GM21717 (cell line): Measurements from ENCODE around the gene PLA2G4D.

Experiments
- ATAC-seq: cut with Tn5 transposase; IDR thresholded peaks from one replicate; pipeline ENCODE4 v1.9.1; 2021; ENCODE audit warnings: mild to moderate bottlenecking, moderate library complexity; ENCODE audit not compliant: unreplicated experiment

PLA2G4D gene

GRCh38 chr15:42077689-42078088 is 16.7 kb downstream of the PLA2G4D start:
- ATAC-seq = no peak

GRCh38 chr15:42073418-42073817 is 20.9 kb downstream of the PLA2G4D start:
- no peak for ATAC-seq

- no peak for ATAC-seq
Observed at GRCh38 chr15:42072141-42072685, 22.1 kb downstream of the PLA2G4D start.

- ATAC-seq = no peak
Observed at GRCh38 chr15:42071717-42072116, 22.6 kb downstream of the PLA2G4D start.

GRCh38 chr15:42070976-42071350 is 23.4 kb downstream of the PLA2G4D start:
- ATAC-seq = no peak

GRCh38 chr15:42070279-42070975 is 23.9 kb downstream of the PLA2G4D start:
- no peak for ATAC-seq

GRCh38 chr15:42069496-42070278 is 24.7 kb downstream of the PLA2G4D start:
- ATAC-seq = no peak

GRCh38 chr15:42069025-42069424 is 25.3 kb downstream of the PLA2G4D start:
- no peak for ATAC-seq

- no peak for ATAC-seq
Observed at GRCh38 chr15:42068601-42069000, 25.8 kb downstream of the PLA2G4D start.

GRCh38 chr15:42066764-42067415 is 27.5 kb downstream of the PLA2G4D start:
- ATAC-seq = no peak

GRCh38 chr15:42065468-42065867 is 28.9 kb downstream of the PLA2G4D start:
- ATAC-seq = no peak

- no peak for ATAC-seq
Observed at GRCh38 chr15:42065033-42065432, 29.3 kb downstream of the PLA2G4D start.

GRCh38 chr15:42064271-42064670 is 30.1 kb downstream of the PLA2G4D start:
- no peak for ATAC-seq

- no peak for ATAC-seq
Observed at GRCh38 chr15:42063122-42063848, 31.1 kb downstream of the PLA2G4D start.

GRCh38 chr15:42062284-42062806 is 32.0 kb downstream of the PLA2G4D start:
- ATAC-seq = no peak

- no peak for ATAC-seq
Observed at GRCh38 chr15:42060797-42061196, 33.6 kb downstream of the PLA2G4D start.

GRCh38 chr15:42060477-42060763 is 33.9 kb downstream of the PLA2G4D start:
- ATAC-seq = no peak

GRCh38 chr15:42059661-42060476 is 34.5 kb downstream of the PLA2G4D start:
- ATAC-seq = no peak

- no peak for ATAC-seq
Observed at GRCh38 chr15:42058791-42059190, 35.6 kb downstream of the PLA2G4D start.
